NCI-H1930 (cell line): ENCODE data around the gene MBD3.
A peak's percentile ranks its signal among the peaks of the same experiment; 100 is the strongest.

Experiments
- DNase-seq, 2 experiments: peaks; one replicate each; lab custom pipeline; 2025; lab: John Stamatoyannopoulos, UW

Gene MBD3

GRCh38 chr19:1619094-1619439 lies 26.4 kb upstream of the MBD3 start:
- DNase-seq: no peak

- DNase-seq: no peak
Measured at GRCh38 chr19:1618157-1619093, 25.8 kb upstream of the MBD3 start.

- no peak for DNase-seq
Measured at GRCh38 chr19:1616875-1617274, 24.2 kb upstream of the MBD3 start.

GRCh38 chr19:1616396-1616795 lies 23.7 kb upstream of the MBD3 start:
- no peak for DNase-seq

- DNase-seq: no peak
Measured at GRCh38 chr19:1615156-1615765, 22.6 kb upstream of the MBD3 start.

- DNase-seq: no peak
Measured at GRCh38 chr19:1613808-1614570, 21.3 kb upstream of the MBD3 start.

DNA sequence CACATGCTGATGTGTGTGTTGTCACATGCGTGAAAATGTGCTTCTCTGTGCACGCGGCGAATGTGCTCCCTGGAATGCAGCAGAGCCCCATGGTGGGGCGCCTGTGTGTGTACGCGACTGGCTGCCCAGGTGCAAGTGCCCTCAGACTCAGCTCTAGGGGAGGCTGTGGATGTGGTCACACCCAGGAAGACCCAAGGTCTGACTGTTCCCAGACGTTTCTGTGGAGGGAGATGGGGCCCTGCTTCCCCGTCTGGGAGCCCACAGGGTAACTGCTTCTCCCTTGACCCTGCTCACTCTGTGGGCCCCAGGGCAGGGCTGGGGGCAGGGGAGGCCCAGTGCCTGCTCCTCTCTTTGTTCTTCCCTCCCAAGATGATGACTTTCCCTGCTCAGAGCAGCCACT lies 20.5 kb upstream of the MBD3 start:
- DNase-seq: no peak

DNA sequence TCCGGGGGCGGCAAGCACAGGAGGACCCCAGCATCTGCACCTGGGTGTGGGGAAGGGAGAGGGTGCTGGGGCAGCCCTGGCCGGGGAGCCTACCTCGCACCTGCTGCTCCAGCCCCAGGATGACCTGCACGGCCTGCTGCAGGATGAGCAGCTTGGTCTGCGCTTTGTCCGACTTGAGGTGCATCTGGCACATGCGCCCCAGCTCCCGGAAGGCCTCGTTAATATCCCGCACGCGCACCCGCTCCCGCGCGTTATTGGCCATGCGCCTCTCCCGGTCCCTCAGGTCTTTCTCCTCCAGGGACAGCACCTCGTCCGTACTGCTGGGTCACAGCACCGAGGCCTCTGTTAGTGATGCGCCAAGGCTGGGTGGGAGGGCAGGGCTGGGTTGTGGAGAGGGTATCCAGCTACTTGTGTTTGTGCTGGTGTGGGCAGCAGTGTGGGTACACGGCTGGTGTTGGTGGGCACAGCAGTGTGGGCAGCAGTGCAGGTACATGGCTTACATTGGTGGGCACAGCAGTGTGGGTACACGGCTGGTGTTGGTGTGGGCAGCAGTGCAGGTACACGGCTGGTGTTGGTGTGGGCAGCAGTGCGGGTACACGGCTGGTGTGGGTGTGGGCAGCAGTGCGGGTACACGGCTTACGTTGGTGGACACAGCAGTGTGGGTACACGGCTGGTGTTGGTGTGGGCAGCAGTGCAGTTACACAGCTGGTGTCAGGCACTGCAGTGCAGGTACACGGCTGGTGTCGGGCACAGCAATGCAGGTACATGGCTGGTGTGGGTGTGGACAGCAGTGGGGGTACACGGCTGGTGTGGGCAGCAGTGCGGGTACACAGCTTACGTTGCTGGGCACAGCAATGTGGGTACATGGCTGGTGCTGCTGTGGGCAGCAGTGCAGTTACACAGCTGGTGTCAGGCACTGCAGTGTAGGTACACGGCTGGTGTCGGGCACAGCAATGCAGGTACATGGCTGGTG lies 19.7 kb upstream of the MBD3 start:
- DNase-seq: no peak

GRCh38 chr19:1611353-1611752 lies 18.7 kb upstream of the MBD3 start:
- no peak for DNase-seq

DNA sequence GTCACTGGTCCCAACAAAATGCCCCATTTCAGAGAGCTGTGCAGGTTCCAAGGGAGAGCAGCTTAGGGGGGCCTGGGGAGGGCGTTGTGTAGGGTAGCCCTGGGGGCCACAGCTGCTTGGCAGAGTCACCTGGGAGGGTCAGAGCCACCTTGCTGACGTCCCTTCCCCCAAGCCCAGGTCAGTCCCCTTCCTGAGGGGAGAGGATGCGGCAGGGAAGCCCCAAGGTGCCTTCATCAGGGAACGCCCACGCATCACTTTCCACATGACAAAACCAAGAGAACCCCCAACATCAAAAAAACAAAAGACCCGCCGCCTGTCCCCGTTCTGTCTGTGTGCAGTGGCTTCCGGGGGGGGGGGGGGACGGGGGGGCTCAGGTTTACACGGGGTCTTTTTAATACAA lies 17.9 kb upstream of the MBD3 start:
- DNase-seq: no peak

DNA sequence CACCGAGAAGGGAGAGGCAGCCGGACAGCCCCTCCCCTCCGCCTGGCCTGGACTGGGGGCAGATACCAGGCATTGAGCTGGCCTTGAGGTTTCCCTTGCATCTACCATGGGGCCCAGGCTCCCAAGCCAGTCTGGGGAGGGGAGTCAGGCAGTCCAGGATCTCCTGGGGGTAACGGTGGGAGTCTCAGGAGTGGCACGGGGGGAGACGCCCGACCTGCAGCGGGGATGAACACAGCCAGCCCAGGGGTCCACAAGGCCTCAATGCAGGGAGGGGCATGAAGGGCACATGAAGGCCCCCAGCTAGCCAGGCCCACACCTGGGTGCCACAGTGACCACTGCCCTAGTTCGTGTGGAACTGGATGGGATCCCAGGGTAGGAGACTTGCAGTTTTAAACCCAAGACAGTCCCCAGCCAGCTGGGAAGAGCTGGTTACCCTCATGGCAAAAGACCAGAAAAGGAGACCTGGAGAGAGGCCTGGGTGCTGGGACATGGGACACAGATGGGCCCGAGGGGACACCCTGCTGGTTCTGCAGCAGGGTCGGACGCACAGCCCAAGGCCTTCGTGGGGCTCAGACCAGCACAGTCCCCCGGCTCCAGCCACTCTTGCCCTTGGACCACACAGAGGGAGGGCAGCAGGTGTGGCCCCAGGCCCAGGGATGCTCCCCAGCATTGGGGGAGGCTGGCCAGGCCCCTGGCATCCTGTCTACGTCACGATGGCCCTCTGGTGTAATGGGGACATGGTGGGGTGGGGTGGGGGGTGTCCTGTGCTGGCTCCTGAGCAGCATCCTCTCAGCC lies 17.2 kb upstream of the MBD3 start:
- DNase-seq: no peak

- DNase-seq: no peak
Measured at GRCh38 chr19:1609103-1609396, 16.4 kb upstream of the MBD3 start.

DNA sequence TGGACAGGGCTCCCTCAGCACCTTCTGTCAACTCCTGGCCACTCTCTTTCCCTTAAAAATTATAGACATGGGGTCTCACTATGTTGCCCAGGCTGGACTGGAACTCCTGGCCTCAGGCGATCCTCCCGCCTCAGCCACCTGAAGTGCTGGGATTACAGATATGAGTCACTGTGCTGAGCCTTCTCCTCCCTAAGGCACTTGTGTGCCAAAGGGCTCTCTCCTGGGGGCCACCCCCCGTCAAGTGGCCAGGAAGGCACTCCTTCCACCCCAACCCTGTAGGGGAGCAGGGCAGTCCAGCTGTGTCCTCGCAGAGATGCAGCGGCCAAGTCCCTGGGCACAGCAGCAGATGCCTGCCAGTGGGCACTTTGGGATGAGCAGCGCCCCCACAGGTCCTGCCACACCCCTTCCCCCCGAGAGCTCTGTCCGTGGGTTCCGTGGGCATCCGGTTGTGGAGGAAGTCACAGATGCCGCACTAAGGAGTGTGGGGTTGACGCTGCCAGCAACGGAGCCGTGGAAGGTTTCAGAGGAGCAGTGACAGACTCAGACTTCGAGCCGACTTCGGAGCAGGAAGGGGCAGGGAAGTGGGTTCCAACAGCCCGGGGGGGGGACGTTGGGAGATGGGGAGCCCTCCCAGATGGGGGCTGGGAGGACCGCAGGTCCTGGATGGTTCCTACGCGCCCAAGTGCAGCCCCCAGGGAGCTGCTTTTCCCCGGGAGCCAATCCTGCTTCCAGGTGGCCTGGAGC lies 15.9 kb upstream of the MBD3 start:
- DNase-seq: no peak

GRCh38 chr19:1606138-1606651 lies 13.5 kb upstream of the MBD3 start:
- no peak for DNase-seq

DNA sequence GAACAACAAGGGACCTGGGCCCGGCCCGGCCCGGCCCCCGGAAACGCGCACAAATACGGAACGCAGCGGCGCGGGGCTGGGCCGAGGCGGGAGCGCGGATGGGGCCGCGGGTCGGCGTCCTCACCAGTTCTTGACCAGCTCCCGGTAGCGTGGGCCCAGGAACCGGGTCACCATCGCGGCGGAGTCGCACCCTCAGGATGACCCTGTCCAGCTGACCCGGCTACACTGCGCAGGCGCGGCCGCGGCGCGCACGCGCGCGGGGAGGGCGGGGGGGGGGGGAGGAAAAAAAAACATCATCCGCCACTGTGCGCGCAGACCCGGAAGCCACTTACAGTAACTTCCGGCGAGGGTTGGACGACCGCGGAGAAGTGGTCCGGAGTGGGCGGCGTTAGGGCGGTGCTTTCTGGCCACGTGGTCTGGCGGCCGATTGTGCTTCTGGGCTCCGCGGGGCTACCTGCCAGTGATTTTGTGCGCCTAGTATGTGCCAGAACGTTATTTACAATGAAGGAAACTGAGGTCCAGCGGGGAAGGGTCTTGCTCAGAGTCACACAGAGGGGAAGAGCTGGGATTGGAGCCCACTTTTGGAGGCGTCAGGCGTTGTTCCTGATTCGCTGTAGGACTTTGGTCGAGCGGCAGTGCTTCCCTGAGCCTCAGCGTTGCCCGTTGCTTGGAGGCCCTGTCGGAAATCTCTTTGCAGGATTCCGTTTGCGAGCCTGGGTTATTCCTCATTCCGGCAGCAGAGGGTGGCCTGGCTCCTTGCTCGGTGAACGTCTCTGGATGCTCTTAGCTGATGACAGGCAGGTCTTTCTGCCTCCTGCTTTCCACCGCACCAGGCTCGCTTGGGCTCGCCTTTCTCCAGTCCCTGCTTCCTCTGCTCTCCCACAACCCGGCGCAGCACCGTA lies 12.8 kb upstream of the MBD3 start, which contains the start of gene UQCR11:
Gene UQCR11 (minus strand): TSS at position 227 of the 902 bp plus-strand sequence. CDS start 53 bp downstream, at position 174.
- DNase-seq: peak; percentile 86 to 88

DNA sequence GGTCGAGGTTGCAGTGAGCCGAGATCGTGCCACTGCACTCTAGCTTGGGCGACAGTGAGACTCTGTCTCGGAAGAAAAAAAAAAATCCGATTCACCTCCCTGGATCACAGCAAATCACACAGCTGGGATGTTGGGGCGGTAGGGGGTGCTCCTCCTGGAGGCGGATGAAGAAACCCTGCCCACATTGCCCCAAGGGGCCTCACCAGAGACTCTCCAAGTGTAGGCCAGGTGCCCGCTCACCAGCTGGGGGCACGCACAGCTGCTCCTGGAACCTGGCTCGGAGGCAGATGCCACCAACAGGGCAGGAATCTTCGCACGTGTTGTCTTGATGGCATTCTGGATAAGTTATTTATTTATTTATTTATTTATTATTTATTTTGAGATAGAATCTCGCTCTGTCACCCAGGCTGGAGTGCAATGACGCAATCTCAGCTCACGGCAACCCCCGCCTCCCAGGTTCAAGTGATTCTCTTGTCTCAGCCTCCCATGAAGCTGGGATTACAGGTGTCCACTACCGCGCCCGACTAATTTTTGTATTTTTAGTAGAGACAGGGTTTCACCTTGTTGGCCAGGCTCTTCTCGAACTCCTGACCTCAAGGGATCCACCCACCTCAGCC lies 9.5 kb upstream of the MBD3 start:
- no peak for DNase-seq

DNA sequence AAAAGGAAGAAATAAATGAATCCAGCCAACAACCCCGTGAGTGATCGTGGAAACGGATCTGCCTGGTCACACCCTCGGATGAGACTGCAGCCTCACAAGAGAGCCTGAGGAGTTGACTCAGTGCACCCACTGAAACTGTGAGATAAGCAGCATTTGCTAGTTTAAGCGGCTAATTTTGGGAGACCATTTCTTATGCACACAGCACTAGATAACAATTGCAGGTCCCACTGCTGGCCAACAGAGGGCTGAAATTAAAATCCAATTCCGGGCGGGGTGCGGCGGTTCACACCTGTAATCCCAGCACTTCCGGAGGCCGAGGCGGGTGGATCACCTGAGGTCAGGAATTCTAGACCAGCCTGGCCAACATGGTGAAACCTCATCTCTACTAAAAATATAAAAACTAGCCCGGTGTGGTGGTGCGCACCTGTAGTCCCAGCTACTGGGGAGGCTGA lies 9.0 kb upstream of the MBD3 start:
- DNase-seq: no peak

DNA sequence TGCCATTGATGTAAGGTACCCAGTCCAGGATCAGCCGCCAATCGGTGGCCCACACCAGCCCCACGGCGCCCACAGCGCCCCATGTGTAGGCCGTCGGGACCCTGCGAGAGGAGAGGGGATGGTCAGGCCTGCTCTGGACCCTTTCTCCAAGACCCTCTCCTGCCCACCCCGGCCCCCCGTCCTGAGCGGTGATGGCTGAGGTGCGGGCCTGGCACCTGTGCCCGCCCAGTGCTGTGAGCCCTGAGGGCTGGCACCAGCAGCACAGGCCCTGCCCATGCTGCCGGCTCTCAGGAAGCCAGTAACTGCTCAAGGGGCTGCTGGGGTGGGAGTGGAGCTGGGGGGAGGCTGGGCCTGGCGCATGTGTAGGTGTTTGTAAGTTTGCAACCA lies 6.8 kb upstream of the MBD3 start:
- no peak for DNase-seq
